NCI-H2081 (cell line): ENCODE data around the gene ZSWIM6.

Experiments used
- DNase-seq, 2 experiments: peaks; one replicate each; lab custom pipeline; 2025; lab: John Stamatoyannopoulos, UW

ZSWIM6 gene

DNA sequence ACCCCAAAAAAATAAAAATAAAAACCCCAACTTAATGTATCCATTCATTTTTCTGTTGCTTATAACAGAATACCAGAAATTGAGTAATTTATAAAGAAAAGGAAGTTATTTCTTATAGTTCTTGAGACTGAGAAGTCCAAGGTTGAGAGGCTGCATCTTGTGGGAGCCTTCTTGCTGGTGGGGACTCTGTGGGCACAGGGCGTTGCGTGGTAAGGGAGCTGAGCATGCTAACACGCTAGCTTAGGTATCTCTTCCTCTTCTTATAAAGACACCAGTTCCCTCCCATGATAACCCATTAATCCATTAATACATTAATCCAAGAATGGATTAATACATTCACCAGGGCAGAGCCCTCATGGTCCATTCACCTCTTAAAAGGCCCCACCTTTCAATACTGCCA lies 150.9 kb downstream of the ZSWIM6 start:
- DNase-seq = no peak

DNA sequence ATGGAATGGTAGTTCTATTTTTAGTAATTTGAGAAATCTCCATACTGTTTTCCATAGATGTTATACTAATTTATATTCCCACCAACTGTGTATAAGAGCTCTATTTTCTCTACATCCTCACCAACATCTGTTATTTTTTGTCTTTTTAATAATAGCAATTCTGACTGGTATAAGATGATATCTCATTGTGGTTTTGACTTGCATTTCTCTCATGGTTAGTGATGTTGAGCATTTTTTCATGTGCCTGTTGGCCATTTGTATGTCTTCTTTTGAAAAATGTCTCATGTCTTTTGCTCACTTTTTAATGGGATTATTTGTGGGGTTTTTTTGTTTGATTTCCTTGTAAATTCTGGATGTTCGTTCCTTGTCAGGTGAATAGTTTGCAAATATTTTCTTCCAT lies 154.4 kb downstream of the ZSWIM6 start:
- DNase-seq = no peak

DNA sequence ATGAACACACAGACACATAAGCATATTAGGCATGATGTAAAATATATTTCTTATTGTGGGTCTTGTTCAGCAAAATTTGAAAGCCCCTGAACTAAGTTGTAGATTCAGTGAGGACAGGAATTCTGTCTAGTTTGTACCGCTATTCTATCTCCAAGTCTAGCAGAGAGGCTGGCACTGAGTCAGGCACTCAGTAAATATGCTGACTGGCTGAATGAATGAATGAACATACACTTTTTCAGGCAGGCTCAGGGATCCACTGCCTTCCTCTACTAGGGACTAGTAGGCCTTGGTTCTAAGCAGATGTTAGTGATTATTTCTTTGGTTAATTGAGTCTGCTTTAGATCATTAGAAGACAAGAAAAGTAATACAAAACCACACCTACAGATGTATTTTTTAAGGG lies 157.5 kb downstream of the ZSWIM6 start:
- no peak for DNase-seq

DNA sequence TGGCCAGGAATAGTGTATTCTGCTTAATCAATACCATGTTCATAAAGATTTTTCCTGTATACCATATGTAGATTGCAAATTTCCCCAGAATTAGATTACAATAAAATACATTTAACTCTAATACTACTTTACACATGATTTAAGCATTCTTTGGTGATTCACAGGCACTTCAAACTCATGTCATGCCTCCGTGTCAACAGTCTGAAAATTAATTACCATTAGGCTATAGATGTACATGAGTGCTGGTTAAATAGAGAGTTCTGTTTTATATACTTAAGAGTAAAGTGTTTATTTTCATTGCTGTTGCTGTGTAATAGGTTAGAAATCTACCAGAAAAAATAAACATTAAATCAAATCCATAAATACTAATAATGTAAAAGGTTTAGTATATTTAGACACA lies 159.8 kb downstream of the ZSWIM6 start:
- no peak for DNase-seq

DNA sequence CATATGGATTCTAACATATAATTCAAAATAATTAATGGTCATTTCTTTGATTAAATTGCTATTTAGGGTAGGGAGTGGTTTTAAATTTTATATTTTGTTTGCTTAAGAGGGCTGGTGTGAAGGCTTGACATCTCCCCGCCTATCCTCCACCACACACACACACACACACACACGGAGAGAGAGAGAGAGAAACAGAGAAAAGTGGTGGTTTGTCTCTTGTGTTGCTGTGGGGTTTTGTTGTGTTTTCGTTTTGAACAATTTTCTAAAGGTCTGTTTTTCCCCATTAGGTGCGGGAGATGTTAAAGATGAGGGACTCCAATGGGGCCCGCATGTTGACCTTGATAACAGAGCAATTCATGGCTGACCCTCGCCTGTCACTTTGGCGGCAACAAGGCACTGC lies 161.9 kb downstream of the ZSWIM6 start:
- no peak for DNase-seq

DNA sequence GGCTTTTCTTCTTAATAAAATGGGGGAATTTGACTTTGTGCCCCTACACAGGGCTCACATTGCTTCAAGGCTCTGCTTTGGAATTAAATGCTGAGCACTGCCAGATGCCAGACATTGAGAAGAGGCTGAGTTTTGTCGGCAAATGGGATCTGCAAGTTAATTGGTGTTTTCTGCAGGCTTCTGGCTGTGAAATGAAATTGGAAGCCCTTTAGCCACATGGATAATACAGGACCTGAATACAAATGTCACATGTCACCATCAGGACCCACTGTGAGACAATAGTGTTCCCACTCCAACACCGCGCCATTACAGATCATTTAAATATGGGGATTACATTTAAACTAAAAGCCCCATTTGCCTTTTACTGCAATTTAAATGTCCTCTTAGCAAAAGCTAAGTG lies 164.4 kb downstream of the ZSWIM6 start:
- peak; percentile 64 to 87 for DNase-seq

DNA sequence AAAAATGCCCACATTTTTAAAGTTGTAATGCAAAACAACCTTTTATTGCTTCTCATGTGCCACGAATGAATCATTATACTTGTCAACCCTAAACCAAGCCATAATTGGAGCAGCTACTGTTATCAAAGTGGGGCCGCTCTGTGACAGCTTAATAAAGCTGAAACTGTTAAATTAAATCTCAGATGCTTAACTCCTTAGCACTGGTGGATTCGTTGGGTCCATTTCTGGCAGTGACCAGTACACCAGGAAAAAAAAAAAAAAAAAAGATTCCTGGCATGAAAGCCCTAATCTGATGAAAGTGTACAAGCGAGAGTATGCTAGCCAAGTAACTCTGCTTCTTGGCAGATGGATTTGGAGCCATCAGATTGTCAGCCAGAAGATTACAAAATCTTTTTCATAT lies 164.8 kb downstream of the ZSWIM6 start:
- DNase-seq = peak in 1 of 2 experiments; percentile 39

DNA sequence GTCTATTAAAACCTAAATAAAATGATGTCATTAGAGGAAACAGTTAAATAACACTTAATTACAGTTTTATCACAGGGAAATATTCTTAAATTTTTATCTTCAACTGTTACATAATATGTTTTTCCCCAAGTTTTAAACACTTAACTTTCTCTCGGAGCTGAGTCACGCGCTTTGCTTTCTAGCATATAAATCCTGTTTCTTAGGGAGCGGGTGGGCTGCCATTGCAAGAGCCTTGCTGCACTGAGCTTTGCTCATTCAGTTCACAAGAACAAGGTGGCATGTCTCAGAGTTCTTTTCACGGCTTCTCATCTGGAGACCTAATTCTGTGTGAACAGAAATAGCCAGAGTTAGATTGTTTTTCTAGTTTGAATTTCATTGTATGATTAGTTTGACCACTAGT lies 166.1 kb downstream of the ZSWIM6 start:
- no peak for DNase-seq

DNA sequence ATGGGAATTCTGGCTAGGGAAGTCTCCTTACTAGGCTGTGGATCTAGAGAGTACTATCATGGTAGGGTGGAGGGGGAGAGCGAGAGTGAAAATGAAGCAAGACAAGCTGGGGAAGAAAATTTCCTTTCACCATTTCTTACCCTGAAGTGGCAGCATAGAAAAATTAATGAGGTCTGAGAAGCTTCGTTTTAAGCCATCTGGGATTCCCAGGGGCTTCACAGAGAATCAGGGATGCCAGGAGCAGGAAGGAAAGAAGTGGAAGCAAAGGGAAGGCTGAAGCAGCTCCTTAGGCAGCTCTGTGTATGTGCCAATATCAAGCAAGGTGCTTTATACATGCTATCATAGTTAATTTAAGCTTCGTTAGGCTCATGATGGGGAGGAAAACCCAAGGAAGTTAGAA lies 169.9 kb downstream of the ZSWIM6 start:
- DNase-seq = no peak

DNA sequence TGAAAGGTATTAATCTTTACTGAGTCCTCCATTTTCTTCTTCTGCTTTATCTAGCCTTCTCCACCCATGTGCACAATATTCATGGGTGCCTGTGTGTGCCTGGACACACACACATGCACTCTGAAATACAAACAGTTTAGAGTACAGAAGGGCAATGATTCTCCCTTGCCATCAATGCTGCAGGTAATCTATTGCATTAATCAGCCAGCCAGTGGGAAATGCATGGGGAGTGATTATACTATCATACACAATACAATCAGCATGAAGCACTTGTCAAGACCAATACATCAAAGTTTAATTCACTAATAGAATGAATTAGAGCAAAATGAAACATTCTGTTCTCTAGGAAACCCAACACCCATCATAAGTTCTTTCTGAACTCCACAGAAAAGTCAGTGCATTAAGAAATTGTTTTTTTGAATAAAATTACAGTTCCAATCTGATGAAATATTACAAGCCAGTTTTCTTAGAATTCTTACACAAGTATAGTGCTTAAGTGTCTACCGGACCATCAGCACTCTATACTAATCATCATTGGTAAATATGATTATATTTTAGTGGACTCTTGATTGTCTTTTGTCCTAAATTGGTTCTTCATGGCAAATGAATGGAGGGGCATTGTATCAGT lies 172.2 kb downstream of the ZSWIM6 start:
- DNase-seq = peak in 1 of 2 experiments; percentile 28

DNA sequence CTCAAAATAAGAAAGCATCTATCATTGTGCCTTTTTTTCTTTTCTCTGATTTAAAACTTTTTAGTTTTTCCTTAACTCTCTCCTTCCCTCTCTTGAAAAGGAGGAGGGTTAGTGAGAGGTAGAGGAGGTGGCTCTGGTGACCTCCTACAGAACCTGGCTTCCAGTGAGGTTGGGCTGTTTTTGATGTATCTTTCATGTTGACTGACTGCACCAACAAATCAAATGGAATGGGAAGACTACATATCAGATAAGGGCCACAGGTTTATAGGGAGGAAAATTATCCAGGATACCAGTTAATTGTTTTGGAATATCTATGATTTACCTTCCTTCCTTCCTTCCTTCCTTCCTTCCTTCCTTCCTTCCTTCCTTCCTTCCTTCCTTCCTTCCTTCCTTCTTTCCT lies 173.2 kb downstream of the ZSWIM6 start:
- DNase-seq = no peak

DNA sequence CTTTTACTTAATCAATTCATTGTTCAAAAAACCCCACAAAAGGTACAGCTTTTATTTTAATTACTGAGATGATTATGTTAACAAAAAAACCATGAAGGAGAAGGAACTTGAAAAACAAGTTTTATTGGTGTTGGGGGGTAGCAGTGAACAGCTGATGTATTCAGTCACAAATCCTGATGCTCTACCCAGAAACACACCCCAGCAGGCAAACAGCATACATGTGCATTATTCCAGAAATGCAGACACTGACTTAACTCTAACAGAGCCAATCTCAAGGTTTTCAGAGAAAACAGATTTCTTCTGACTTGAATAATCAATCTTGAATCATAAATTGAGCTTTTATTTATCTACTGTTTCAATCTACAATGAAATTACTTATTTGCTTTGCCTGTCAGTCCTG lies 175.2 kb downstream of the ZSWIM6 start:
- no peak for DNase-seq

DNA sequence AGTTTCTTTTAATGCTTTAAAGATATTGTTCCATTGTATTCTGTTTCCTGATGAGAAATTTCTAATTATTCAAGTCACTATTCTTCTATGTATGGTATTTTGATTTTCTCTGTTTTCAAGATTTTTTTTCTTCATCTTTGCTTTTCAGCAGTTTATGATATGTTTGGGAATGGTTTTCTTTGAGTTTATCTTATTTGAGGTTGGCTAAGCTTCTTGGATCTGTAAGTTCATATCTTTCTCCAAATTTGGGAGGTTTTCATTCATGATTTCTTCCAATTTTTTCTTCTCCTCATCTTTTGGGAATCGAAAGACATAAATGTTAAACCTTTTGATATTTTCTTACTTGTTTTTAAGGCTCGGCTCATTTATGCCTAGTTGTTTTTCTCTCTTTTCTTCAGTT lies 184.9 kb downstream of the ZSWIM6 start:
- no peak for DNase-seq

DNA sequence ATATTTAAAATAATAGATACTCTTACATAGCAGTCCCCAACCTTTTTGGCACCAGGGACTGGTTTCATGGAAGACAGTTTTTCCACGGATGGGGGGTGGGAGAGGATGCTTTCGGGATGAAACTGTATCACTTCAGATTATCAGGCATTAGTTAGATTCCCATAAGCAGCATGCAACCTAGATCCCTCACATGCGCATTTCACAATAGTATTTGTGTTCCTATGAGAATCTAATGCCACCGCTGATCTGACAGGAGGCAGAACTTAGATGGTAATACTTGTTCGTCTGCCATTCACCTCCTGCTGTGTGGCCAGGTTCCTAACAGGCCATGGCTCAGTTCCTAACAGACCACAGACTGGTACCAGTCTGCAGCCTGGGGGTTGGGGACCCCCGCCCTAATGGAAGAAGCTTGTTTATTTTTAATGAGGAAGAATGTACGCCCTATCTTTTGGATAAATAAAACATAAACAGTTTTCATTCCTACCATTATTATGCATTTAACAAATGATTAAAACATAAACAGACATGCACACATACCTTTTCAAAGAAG lies 187.7 kb downstream of the ZSWIM6 start:
- no peak for DNase-seq

DNA sequence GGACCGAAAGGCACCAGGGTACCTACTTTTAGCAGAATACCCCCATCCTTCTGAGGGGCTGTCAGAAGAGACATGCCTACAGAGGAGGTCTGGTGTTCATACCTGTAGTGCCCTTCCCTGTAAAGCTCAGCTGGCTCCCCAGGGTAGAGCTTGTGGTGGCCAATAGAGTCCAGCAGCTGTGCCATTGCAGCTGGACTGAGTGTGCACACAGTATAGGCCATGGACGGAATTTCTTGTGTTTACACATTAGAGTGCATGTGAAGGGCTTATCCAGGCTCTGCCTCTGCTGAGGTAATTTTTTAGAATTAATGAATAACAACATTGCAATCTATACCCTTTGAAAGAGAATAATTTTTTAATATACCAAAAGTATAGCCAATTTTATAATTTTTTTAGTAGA lies 191.0 kb downstream of the ZSWIM6 start:
- DNase-seq = no peak

DNA sequence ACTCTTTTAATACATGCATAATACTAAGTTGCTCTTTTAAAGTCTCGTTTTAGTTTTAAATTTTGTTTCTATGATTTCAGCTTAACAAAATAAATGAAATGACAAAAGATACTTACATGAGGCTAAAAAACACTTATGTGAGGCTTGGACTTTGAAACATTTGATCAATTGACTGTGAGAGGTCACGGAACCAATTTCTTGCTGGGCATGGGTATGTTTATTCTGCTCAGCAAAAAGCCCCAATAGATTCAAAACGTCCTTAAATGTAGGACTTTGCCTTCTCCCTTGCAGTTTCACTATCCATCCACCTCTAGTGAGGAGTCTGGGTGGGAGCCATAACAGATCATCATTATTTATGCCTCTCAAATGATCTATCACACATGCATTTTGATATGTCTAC lies 191.9 kb downstream of the ZSWIM6 start:
- DNase-seq = no peak

DNA sequence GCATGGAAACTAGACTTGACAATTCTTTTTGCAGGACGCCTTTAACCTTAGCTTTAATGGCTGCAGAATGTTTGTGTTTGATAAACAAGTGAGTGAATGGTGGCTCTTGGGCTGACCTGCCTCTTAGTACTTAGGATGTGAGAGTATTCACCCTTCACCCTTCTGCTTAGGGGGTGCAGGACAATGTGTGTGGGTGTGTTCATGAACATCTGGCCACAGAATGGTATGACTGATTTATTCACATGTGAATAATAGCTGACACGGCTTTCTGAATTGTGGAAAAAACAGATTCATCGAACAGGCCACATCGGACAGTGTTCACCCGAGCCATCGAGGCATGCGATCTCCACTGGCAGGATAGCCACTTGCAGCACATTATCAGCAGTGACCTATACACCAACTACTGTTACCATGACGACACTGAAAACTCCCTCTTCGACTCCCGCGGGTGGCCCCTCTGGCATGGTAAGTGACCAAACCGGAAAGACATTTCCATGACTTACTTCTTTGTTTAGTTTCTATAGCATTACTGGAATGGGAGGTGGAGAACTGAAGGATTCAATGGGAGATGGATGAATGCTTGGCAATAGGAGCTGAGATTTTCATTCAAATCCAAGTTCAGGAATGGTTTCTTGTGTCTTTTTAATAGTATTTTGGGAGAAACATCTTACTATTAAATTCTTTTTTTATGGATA lies 193.6 kb downstream of the ZSWIM6 start:
- DNase-seq = no peak

DNA sequence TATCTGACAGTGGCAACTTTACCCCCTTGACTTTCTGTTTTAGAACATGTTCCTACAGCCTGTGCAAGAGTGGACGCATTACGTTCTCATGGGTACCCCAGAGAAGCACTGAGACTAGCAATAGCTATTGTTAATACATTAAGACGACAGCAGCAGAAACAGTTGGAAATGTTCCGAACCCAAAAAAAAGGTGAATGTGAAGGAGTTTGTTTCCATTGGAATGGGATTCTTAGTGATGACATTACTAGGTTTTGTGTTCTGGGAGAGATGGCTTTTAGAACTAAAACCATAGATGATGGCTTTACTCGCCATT lies 194.1 kb downstream of the ZSWIM6 start:
- DNase-seq = no peak

DNA sequence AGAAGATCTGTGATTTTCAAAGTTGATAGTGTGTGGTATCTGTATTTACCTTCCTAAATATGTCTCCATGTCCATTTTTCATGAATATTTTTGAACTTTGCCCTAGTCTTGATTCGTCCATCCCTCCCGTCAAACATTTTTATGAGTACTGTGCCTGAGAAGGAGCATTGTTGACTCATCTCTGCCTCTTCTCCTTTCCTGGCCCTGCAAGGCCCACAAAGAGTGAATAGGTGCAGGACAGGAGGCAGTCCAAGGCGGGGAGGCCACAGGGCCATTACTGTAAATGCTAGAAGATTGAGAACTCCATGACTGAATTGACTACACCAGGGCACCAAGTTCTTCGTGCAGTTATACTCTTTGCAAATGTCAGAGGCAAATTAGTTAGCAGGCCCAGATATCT lies 200.9 kb downstream of the ZSWIM6 start:
- DNase-seq = no peak

DNA sequence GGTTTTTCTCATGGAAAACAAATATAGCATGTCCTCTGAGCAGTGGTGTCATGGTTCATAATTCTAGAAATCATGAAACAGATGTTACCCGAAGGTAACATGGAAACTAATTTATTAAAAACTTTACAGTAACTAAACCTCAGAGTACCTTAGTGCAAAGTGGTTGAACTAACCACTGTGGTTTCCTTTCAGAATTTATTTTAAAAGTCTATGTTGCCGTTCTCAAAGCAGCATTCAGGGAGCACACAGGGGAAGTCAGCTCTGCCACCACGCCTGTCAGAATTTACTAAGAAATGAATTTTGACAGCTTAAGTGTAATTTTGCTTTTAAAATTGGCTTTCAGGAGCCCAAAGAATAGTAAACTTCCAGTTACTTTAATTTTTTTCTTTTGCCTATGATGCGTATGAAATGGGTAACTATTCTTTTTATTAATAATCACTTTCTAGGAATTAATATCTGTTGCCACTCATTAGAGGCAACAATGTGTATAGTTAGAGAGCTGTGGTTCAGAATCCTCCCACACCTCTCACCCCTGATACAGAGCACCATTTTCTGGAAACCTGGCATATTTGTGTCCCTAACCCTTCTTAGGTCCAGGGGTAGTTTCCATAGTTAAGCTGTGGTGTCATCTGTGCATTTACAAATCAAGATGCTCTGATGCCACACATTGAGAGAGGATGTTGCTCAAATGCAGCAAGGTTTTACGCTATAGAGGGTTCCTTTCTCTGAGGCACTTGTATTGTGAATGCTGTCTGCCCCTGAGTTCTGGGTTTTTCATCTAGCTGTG lies 202.6 kb downstream of the ZSWIM6 start:
- DNase-seq = no peak

DNA sequence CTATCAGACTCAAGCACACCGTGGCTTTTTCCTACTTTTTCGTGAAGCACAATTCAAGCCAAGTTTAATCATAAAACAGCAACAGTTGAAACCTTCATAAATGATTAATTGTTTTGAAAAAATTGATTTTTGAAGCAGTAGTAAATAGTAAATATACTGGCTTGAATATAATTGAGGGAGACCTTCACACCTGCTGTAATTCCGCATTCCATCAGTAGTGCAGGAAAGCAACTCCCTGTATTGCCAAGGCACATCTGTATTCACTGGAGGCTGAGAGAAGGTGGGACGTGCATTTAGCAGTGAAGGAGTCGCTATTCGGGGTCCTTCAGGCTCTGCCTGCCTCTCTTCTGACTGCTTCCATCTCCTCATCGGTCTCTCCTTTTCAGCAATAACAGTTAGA lies 203.8 kb downstream of the ZSWIM6 start:
- DNase-seq = no peak

DNA sequence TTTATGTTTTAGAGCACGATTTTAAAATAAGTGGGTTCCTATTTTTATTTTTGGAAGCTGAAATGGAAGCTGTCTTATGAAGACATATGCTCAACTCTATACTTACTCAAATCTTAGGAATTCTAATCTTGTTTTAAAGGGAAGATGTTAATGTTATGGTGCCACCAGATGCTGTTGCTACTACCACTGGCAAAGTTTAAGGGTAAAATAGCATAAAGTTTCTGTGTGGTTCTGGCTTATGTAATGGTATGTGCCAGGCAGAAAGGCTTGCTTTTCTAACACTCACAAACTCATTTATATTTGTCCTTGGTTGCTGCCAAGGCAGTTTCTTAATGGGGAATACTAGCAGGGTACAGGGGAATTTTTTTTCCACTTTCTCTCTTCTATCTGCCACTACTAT lies 204.9 kb downstream of the ZSWIM6 start:
- no peak for DNase-seq
